Duodenal mucosa (tissue), 2 donors: ENCODE measurements around the gene KCNJ18.
"Not testable (repeated sequence)": the region's sequence is repeated elsewhere in the genome, so short reads cannot be mapped to it uniquely, and the experiment has no call there.

ENCODE experiments used
- H3K27ac ChIP-seq: one replicate; pipeline ENCODE4 v1.7.0; 2013; ENCODE audit warnings: low read depth, low read length
- H3K27me3 ChIP-seq, 2 donors: one replicate each; pipeline ENCODE4 v1.7.0; 2013; ENCODE audit warnings: low read length in 2 of 2, control low read depth in 1 of 2; ENCODE audit not compliant: insufficient read depth in 2 of 2, control insufficient read depth in 1 of 2
- H3K36me3 ChIP-seq, 2 donors: one replicate each; pipeline ENCODE4 v1.7.0; 2013; ENCODE audit warnings: low read length in 2 of 2, control low read depth in 1 of 2; ENCODE audit not compliant: insufficient read depth in 2 of 2, control insufficient read depth in 1 of 2
- H3K4me1 ChIP-seq, 2 donors: one replicate each; pipeline ENCODE4 v1.7.0; 2013; ENCODE audit warnings: low read length in 2 of 2, control low read depth in 1 of 2; ENCODE audit not compliant: insufficient read depth in 2 of 2, control insufficient read depth in 1 of 2
- H3K4me3 ChIP-seq, 2 donors: one replicate each; pipeline ENCODE4 v1.7.0; 2013; ENCODE audit warnings: low read length in 2 of 2, low read depth in 1 of 2
- H3K9ac ChIP-seq, 2 donors: one replicate each; pipeline ENCODE4 v1.7.0; 2013; ENCODE audit warnings: low read length in 2 of 2, low read depth in 1 of 2
- H3K9me3 ChIP-seq, 2 donors: one replicate each; pipeline ENCODE4 v1.7.0; 2013; ENCODE audit warnings: low read length in 2 of 2, control low read depth in 1 of 2; ENCODE audit not compliant: control insufficient read depth in 1 of 2

KCNJ18 gene

DNA sequence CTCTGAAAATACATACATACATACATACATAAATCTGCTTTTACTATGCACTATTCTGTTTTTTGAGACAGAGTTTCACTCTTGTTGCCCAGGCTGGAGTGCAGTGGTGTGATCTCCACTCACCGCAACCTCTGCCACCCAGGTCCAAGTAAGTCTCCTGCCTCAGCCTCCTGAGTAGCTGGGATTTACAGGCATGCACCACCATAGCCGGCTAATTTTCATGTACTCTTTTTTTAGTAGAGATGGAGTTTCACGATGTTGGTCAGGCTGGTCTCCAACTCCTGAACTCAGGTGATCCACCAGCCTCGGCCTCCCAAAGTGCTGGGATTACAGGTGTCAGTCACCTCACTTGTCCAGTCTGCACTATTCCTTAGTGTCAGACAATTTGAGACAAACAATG, 20.5 kb upstream of the KCNJ18 start:
- H3K27me3 ChIP-seq = not testable (repeated sequence)

GRCh38 chr17:21673451-21674241, 18.7 kb upstream of the KCNJ18 start:
- H3K4me1 ChIP-seq, H3K27me3 ChIP-seq, H3K9ac ChIP-seq, H3K9me3 ChIP-seq, H3K4me3 ChIP-seq, H3K27ac ChIP-seq, H3K36me3 ChIP-seq: not testable (repeated sequence)

More for the DNA sequence above, 20.5 kb upstream of the KCNJ18 start:
- not testable (repeated sequence) for H3K9ac ChIP-seq, H3K9me3 ChIP-seq, H3K4me1 ChIP-seq, H3K36me3 ChIP-seq, H3K4me3 ChIP-seq, H3K27ac ChIP-seq

- H3K9me3 ChIP-seq = peaks cover 0 to 9% of the 10 kb centered on the region in 2 donors
- no peak overlapping the region for H3K4me3 ChIP-seq
- H3K4me1 ChIP-seq = no peaks in the 10 kb centered on the region
Observed at GRCh38 chr17:21674242-21674731, 18.0 kb upstream of the KCNJ18 start.

DNA sequence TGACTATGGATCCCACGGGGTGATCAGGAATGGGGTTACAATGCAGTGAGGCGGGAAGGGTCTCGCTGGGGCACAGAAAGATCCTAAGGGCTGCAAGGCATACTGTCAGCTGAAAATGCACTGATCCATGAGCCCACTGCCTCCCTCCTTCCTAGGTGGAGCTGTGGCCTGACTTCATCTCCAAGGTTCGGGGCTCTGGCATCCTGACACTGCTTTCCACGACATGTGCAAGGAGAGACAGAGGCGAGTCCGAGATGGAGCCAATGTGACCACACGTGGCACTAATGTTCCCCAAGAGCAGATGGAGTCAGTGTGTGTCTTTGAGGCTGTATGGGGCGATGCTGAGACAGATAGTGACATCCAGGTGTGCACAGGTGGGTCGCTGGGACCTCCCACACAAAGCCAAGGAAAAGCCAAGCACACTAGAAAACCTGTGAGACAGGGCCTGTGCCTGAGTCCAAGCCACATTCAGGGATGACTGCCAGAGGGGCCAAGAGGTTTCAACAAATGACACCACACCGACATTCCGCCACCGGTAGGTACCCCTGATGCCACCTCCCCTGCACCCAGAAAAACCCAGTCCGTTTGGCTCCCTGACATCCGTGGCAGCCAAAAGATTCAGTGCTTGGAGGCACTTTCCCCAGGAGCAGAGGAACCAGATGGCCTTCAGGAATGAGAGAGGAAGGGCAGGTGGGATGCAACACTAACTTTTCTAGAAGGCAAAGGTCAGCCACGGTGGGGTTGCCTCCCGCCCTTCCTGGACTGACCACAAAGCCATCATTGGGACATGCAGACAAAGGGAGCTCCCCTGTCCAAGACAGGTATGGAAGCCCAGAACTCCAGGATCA, 17.2 kb upstream of the KCNJ18 start:
- not testable (repeated sequence) for H3K9me3 ChIP-seq, H3K27me3 ChIP-seq, H3K4me3 ChIP-seq, H3K27ac ChIP-seq, H3K36me3 ChIP-seq, H3K4me1 ChIP-seq, H3K9ac ChIP-seq

More at GRCh38 chr17:21674242-21674731, 18.0 kb upstream of the KCNJ18 start:
- H3K36me3 ChIP-seq = no peaks in the 10 kb centered on the region
- no peak overlapping the region for H3K9ac ChIP-seq
- no peaks in the 10 kb centered on the region for H3K27me3 ChIP-seq
- H3K27ac ChIP-seq = no peak overlapping the region

- not testable (repeated sequence) for H3K4me3 ChIP-seq, H3K27ac ChIP-seq, H3K4me1 ChIP-seq, H3K27me3 ChIP-seq, H3K36me3 ChIP-seq, H3K9me3 ChIP-seq, H3K9ac ChIP-seq
Observed at GRCh38 chr17:21675739-21676130, 16.6 kb upstream of the KCNJ18 start.

GRCh38 chr17:21676281-21677111, 15.8 kb upstream of the KCNJ18 start:
- H3K4me3 ChIP-seq = no peak overlapping the region
- no peak overlapping the region for H3K9ac ChIP-seq
- no peak overlapping the region for H3K27ac ChIP-seq
- H3K4me1 ChIP-seq = no peaks in the 10 kb centered on the region
- H3K36me3 ChIP-seq = no peaks in the 10 kb centered on the region
- no peaks in the 10 kb centered on the region for H3K27me3 ChIP-seq
- peaks cover 0 to 6% of the 10 kb centered on the region in 2 donors for H3K9me3 ChIP-seq

GRCh38 chr17:21677126-21677910, 15.0 kb upstream of the KCNJ18 start:
- Histone ChIP-seq H3K9me3 (peaks cover 0 to 6% of the 10 kb centered on the region in 2 donors), H3K36me3 (no peaks in the 10 kb centered on the region), H3K27ac (no peak overlapping the region), H3K27me3 (no peaks in the 10 kb centered on the region), H3K4me3 (no peak overlapping the region), H3K4me1 (no peaks in the 10 kb centered on the region), H3K9ac (no peak overlapping the region)

- no peak overlapping the region for H3K4me3 ChIP-seq
- H3K9ac ChIP-seq = no peak overlapping the region
- H3K27ac ChIP-seq = no peak overlapping the region
- no peaks in the 10 kb centered on the region for H3K36me3 ChIP-seq
- H3K27me3 ChIP-seq = no peaks in the 10 kb centered on the region
- H3K4me1 ChIP-seq = no peaks in the 10 kb centered on the region
- peaks cover 0 to 6% of the 10 kb centered on the region in 2 donors for H3K9me3 ChIP-seq
Observed at GRCh38 chr17:21677911-21678310, 14.4 kb upstream of the KCNJ18 start.

DNA sequence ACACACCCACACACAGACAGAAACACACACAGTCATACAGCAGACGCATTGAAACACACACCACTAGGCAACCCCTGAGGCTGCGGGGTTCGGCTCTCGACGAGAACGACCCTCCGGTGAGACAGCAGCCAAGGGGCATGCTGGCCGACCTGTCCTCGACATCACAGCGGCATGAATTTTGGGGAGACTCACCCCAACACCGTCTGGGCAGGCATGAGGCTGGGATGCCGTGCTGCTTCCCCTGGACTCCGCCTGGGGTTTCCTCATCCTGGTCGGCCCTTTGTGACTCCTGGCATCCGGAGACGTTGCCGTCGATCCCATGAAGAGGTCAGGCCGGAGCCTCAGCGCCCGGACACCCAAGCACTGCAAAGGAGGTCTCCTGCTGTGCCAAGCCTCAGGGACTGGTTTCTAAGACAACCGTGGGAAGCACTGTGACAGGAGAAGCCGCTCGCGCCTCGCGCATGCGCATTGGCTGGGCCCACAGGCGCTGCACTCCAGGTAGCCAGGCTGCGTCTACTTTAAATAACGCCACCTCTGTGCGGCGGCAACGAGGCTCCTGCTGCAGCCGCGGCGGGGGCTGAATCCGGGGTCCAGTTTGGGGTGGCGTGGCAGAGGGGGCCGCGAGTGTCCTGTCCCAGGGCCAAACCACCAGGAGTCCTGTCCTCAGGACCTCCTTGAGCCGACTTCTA, 13.8 kb upstream of the KCNJ18 start:
- no peak overlapping the region for H3K9ac ChIP-seq
- no peak overlapping the region for H3K27ac ChIP-seq
- H3K4me1 ChIP-seq = no peaks in the 10 kb centered on the region
- no peaks in the 10 kb centered on the region for H3K36me3 ChIP-seq
- no peaks in the 10 kb centered on the region for H3K27me3 ChIP-seq
- H3K4me3 ChIP-seq = no peak overlapping the region
- peaks cover 0 to 6% of the 10 kb centered on the region in 2 donors for H3K9me3 ChIP-seq
